Mucosa of descending colon (tissue), 3 donors: ENCODE results near the gene SEC61A1. TPM values are rescaled to one million over a fixed set of nuclear protein-coding genes. Genes with fewer than 3 reads are reported as not detected.

ENCODE experiments used
- ATAC-seq: fragments of 200-7000 bp; cut with Tn5 transposase; one replicate; pipeline ENCODE4 v1.9.1; 2020; ENCODE audit warnings: mild to moderate bottlenecking, moderate library complexity
- DNase-seq, 3 donors: peaks; one replicate each; pipeline ENCODE4 v3.0.0-alpha.2; 2020
- H3K36me3 ChIP-seq: fragments of 200-600 bp; one replicate; pipeline ENCODE4 v1.8.0; 2021; ENCODE audit warnings: low read depth, mild to moderate bottlenecking
- H3K4me1 ChIP-seq: fragments of 200-600 bp; one replicate; pipeline ENCODE4 v1.8.0; 2021; ENCODE audit warnings: low read depth, mild to moderate bottlenecking
- H3K4me3 ChIP-seq: fragments of 200-600 bp; one replicate; pipeline ENCODE4 v1.8.0; 2021; ENCODE audit warnings: mild to moderate bottlenecking
- H3K9me3 ChIP-seq: fragments of 200-600 bp; one replicate; pipeline ENCODE4 v1.8.0; 2021; ENCODE audit warnings: mild to moderate bottlenecking
- intact Hi-C, 2 donors: fragments of 100-400 bp; cut with DNase I in 1 of 2; cut with micrococcal nuclease in 1 of 2; formaldehyde crosslinking; loops; one replicate each; pipeline versions ENCODE4 v1.11.0 to v1.11.1; 2022; cut with DNase I, micrococcal nuclease
- total RNA-seq, 3 donors: library from RNA; stranded (reverse); fragmentation: NEBNext Ultra II Directional in 2 of 3; extraction: Animal tissue kit (Norgen Biotek cat#: 25700) in 2 of 3; gene quantifications; one replicate each; pipeline versions ENCODE4 v1.2.1 to v1.2.4, GENCODE V29; 2021 to 2023
- TF ChIP-seq, protein P1 (sequence below): fragments of 200-600 bp; IDR thresholded peaks from one replicate; pipeline ENCODE4 v1.8.0; 2022; ENCODE audit warnings: antibody characterized with exemption, mild to moderate bottlenecking
- donor health status: DM: no; HTN: no; CAD: no; lungs with moderate emphysema.
- donor health status: DM: no; HTN: no; CAD: no.
- donor health status: DM: no; HTN: yes; CAD: no.

SEC61A1 gene
- total RNA-seq, 3 donors from 2014 or later = 111 to 159 (median 116) TPM

DNA sequence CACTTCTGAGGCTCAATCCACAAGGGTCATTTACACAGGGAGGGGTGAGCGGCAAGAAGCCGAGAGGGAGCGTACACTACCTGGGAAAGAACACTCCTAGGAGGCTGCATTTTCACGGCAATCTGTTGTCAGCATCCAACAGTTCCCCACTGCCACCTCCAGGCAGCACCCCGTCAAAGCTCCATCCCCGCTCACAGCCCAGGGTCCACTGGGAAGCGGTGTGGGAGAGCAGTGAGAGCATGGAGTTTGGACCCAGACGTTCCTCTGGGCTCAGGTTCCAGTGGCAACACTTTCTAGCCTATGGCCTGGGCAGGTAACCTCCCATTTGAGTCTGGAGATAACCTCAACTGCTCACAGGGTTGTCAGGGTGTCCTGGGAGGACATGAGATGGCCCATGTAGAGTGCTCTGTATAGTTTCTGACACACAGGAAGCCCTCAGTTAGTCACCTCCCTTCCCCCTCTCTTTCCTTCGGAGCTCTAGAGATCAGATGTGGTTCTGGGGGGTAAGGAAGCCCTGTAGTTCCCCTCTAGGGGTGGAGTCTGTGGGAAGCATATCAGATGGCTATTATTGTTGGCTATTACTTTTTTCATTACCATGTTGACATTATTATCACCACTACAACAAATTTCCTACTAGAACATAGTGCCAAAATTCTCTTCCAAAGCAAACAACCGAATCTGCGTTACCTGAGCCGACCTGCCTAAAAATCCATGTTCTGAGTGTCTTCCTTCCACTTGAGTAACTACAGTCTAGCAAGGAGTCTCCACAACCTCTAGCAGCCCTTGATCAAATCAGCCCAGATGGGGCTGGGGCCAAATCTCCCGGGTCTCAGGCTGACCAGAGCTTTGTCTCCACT, 42.3 kb downstream of the SEC61A1 start:
- no peak overlapping the region for H3K4me3 ChIP-seq
- intact Hi-C loops = loop anchor here in 1 of 2 donors (10.0 kb wide), 1 partner anchor 510 kb away; no protein-coding TSS in a partner anchor
- TF ChIP-seq, protein P1, sequence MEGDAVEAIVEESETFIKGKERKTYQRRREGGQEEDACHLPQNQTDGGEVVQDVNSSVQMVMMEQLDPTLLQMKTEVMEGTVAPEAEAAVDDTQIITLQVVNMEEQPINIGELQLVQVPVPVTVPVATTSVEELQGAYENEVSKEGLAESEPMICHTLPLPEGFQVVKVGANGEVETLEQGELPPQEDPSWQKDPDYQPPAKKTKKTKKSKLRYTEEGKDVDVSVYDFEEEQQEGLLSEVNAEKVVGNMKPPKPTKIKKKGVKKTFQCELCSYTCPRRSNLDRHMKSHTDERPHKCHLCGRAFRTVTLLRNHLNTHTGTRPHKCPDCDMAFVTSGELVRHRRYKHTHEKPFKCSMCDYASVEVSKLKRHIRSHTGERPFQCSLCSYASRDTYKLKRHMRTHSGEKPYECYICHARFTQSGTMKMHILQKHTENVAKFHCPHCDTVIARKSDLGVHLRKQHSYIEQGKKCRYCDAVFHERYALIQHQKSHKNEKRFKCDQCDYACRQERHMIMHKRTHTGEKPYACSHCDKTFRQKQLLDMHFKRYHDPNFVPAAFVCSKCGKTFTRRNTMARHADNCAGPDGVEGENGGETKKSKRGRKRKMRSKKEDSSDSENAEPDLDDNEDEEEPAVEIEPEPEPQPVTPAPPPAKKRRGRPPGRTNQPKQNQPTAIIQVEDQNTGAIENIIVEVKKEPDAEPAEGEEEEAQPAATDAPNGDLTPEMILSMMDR = no peak
- DNase-seq (no peak), ATAC-seq (no peak)
- H3K4me1 ChIP-seq = peaks cover 8% of the 10 kb centered on the region
- no peaks in the 10 kb centered on the region for H3K9me3 ChIP-seq
- H3K36me3 ChIP-seq = no peaks in the 10 kb centered on the region

DNA sequence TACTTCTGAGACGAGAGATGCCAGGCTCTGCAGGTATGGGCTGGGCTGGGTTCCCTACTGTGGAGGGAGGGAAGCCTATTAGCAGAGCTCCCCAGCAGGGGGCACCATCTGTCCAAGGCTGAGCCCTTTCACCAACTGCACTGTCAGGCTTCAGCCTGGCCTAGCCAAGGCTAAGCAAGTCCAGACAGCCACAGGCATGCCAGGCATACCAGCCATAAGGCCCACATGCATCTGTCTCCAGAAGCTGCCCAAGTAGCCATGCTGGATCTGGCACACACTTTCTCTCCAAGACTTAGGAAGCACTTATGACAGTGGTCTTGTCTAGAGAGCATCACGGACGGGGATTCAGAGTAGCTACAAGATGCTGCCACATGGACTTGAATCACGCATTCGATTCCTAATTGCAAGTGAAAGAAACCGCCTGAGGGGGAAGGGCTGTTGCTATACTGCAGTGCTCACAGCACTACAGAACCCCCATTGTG, 43.0 kb downstream of the SEC61A1 start:
- peak; percentile 96 for ATAC-seq
- peak; percentile 76 to 93 (median 87) for DNase-seq
- TF ChIP-seq, protein P1 = peak; percentile 63
- no peak overlapping the region for H3K4me3 ChIP-seq
- no peaks in the 10 kb centered on the region for H3K9me3 ChIP-seq
- peaks cover 8% of the 10 kb centered on the region for H3K4me1 ChIP-seq
- no peaks in the 10 kb centered on the region for H3K36me3 ChIP-seq
- intact Hi-C loops = loop anchor here in 1 of 2 donors (10.0 kb wide), 1 partner anchor 510 kb away; no protein-coding TSS in a partner anchor

DNA sequence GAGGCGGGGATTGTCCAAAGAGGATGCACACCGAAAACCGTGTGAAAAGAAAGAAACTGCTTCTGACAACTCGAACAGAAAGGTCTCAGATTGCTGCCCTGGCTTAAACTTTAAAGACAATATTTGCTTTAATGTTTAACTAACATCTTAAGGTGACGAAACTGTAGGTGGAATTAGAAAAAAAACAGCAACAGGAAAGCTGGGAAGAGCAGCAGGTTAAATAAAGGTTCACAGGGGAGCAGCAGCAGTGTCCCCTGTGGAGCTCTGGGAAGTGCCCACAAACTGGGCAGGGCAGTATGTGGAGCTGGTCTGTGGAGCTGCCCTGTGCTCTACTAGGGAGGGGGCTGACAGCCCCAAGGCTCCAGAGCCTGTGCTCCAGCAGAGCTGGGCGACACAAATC, 46.0 kb downstream of the SEC61A1 start:
- TF ChIP-seq, protein P1 = no peak
- intact Hi-C loops = loop anchor here in 1 of 2 donors (10.0 kb wide), 1 partner anchor 507 kb away; no protein-coding TSS in a partner anchor
- ATAC-seq (peak; percentile 27), DNase-seq (no peak)
- Histone ChIP-seq H3K4me3 (no peak overlapping the region), H3K4me1 (peaks cover 8% of the 10 kb centered on the region), H3K9me3 (no peaks in the 10 kb centered on the region), H3K36me3 (peaks cover 3% of the 10 kb centered on the region)

DNA sequence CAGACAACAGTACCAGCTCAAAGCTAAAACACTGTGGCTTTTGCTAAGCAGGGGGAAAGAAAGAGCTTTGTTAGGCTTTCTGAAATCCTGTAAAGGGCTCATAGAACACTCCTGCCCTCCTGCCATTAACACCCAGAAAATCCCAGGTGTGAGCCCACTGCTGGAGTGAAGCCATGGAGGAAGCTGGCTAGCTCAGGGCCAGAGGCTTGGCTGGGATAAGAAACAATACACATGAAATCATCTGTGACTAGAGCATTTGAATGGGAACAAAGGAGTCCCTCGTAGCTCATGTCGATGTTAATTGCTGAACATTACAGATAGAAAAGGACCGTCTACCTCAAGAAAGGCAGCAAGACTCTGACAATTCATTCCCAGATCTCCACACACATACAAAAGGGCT, 47.9 kb downstream of the SEC61A1 start:
- peaks cover 3% of the 10 kb centered on the region for H3K36me3 ChIP-seq
- ATAC-seq = no peak
- peaks cover 8% of the 10 kb centered on the region for H3K4me1 ChIP-seq
- no peaks in the 10 kb centered on the region for H3K9me3 ChIP-seq
- DNase-seq = no peak
- no peak overlapping the region for H3K4me3 ChIP-seq
- intact Hi-C loops = no loop called here
- TF ChIP-seq, protein P1 = no peak

DNA sequence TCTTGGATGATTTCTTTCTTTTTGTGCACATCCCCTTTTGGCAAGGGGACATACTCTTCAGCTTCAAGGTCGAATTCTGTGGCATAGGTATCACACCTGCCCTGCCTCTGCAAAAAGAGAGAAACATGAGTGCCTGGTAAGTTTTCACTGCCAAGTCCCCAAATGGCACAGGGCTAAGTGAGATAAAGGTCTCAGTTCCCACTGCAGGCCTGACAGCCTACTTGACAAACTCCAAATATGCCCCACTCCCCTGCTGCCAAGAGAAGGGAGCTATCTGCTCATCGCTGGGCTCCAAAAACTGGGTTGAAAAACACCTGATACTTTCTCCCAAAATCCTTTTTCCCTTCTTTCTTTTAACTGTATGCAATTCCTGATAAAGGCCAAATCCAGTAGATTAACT, 48.4 kb downstream of the SEC61A1 start:
- intact Hi-C loops = no loop called here
- DNase-seq (no peak), ATAC-seq (no peak)
- TF ChIP-seq, protein P1 = no peak
- Histone ChIP-seq H3K9me3 (no peaks in the 10 kb centered on the region), H3K36me3 (peaks cover 3% of the 10 kb centered on the region), H3K4me1 (peaks cover 8% of the 10 kb centered on the region), H3K4me3 (no peak overlapping the region)
